Naive thymus-derived CD4-positive, alpha-beta T cell (primary cell): ENCODE data around the gene ADAM12. TPM values are rescaled to one million over a fixed set of nuclear protein-coding genes. Genes with fewer than 3 reads are reported as not detected.
A peak's percentile ranks its signal among the peaks of the same experiment; 100 is the strongest.

Source experiments
- ATAC-seq: fragments of 150-1000 bp; cut with Tn5 transposase; 2 replicates; pipeline ENCODE4 v1.10.0; 2021; ENCODE audit warnings: mild to moderate bottlenecking, moderate library complexity
- CTCF ChIA-PET: fragments of 350-600 bp; sonication (Branson Sonifier 250); formaldehyde crosslinking; loops from one replicate; lab custom pipeline; 2021; ENCODE audit warnings: antibody characterized with exemption; lab: Charles Lee
- POLR2A ChIA-PET: fragments of 350-600 bp; sonication (Branson Sonifier 250); formaldehyde crosslinking; loops from one replicate; lab custom pipeline; 2021; ENCODE audit warnings: antibody characterized with exemption, inconsistent platforms; lab: Charles Lee
- DNase-seq, 9 donors: peaks; one replicate each; pipeline versions ENCODE4 v3.0.0 to v3.0.0-alpha.2; 2020 to 2022; ENCODE audit warnings: mixed read lengths in 1 of 9
- H3K27ac ChIP-seq: one replicate; pipeline ENCODE4 v1.7.0; 2013; ENCODE audit warnings: mild to moderate bottlenecking, low read depth, low read length, moderate library complexity
- H3K27me3 ChIP-seq, 2 donors: one replicate each; pipeline ENCODE4 v1.7.0; 2013; ENCODE audit warnings: low read length in 2 of 2, mild to moderate bottlenecking in 2 of 2, moderate library complexity in 2 of 2; ENCODE audit not compliant: control insufficient read depth in 2 of 2, insufficient read depth in 2 of 2
- H3K36me3 ChIP-seq, 3 experiments: 1 replicate in 2 of 3; 2 replicates in 1 of 3; pipeline ENCODE4 v1.7.0; 2013; ENCODE audit warnings: low read length in 3 of 3, mild to moderate bottlenecking in 3 of 3, moderate library complexity in 1 of 3; ENCODE audit not compliant: insufficient read depth in 3 of 3, control insufficient read depth in 2 of 3
- H3K4me1 ChIP-seq, 2 donors: one replicate each; pipeline ENCODE4 v1.7.0; 2013; ENCODE audit warnings: low read length in 2 of 2, mild to moderate bottlenecking in 2 of 2, moderate library complexity in 1 of 2; ENCODE audit not compliant: control insufficient read depth in 2 of 2, insufficient read depth in 2 of 2
- H3K4me3 ChIP-seq: 2 replicates; pipeline ENCODE4 v1.7.0; 2013; ENCODE audit warnings: mild to moderate bottlenecking, low read length
- H3K9me3 ChIP-seq, 3 experiments: 1 replicate in 2 of 3; 2 replicates in 1 of 3; pipeline ENCODE4 v1.7.0; 2013; ENCODE audit warnings: low read length in 3 of 3; ENCODE audit not compliant: control insufficient read depth in 2 of 3
- H3K27ac Mint-ChIP-seq, 9 donors: one replicate each; pipeline ENCODE4 v1.8.0; 2020 to 2022; ENCODE audit warnings: mixed read lengths in 9 of 9, mild to moderate bottlenecking in 8 of 9, moderate library complexity in 5 of 9, inconsistent platforms in 2 of 9
- H3K27me3 Mint-ChIP-seq, 5 donors: one replicate each; pipeline ENCODE4 v1.8.0; 2021 to 2022; ENCODE audit warnings: mixed read lengths in 5 of 5, mild to moderate bottlenecking in 1 of 5
- H3K36me3 Mint-ChIP-seq, 5 donors: one replicate each; pipeline ENCODE4 v1.8.0; 2020 to 2022; ENCODE audit warnings: mixed read lengths in 5 of 5, mild to moderate bottlenecking in 3 of 5, inconsistent platforms in 1 of 5
- H3K4me1 Mint-ChIP-seq, 7 donors: one replicate each; pipeline ENCODE4 v1.8.0; 2020 to 2022; ENCODE audit warnings: mixed read lengths in 7 of 7, mild to moderate bottlenecking in 3 of 7, inconsistent platforms in 1 of 7
- H3K4me3 Mint-ChIP-seq, 10 donors: one replicate each; pipeline ENCODE4 v1.8.0; 2020 to 2022; ENCODE audit warnings: mild to moderate bottlenecking in 10 of 10, mixed read lengths in 10 of 10, moderate library complexity in 6 of 10, inconsistent platforms in 2 of 10
- H3K9me3 Mint-ChIP-seq, 11 donors: one replicate each; pipeline ENCODE4 v1.8.0; 2020 to 2022; ENCODE audit warnings: mixed read lengths in 11 of 11, mild to moderate bottlenecking in 4 of 11, inconsistent platforms in 1 of 11, moderate library complexity in 1 of 11
- intact Hi-C, 2 donors: fragments of 100-400 bp; cut with micrococcal nuclease; formaldehyde crosslinking; loops; one replicate each; pipeline ENCODE4 v1.15.1; 2023
- polyA plus RNA-seq, 2 donors: library from polyadenylated mRNA; unstranded; fragments of 300-500 nt; fragmentation: Illumina TruSeq; gene quantifications; one replicate each; pipeline ENCODE4 v1.2.3, GENCODE V29; 2021
- total RNA-seq, 6 experiments: library from RNA in 5 of 6; stranded (reverse) in 5 of 6; gene quantifications; 1 replicate in 5 of 6; 2 replicates in 1 of 6; pipeline ENCODE4 v1.2.3 and lab custom pipeline; 2021 to 2026

Gene ADAM12
- total and polyA plus RNA-seq, 7 experiments from 2014 or later = 0.58 to 1.0 TPM; not detected in 5

DNA sequence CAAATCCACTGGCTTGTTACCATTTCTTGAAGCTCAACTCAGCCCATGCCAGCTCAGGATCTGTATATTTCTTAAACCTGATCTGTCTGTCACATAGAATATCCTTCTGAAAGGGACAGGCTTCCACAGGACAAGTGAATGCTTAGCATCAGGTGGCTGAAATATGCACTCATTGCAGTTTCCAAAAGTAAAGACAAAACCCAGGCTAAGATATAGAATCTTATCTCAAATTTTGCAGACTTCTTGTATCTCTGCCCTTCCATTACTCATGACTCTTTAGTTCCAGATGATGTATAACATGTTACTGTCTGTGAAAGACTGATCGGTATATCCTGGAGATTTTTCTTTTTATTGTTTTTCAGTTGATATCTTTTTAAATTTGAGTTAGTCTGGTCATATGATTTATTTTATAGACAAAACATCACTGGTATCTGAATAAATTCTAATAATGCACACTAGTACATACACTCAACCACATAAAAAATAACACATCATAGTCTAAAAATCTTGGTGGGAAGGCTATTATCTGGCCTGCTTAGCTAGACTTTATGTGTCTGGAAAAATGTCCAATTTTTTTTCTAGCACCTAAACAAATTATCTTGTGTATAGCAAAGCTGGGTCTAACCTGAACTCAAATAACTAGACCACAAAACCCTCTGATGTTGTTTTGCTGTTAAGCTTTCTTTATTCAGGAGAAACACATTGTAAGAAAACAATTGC is 182.6 kb downstream of the ADAM12 start:
- H3K36me3 ChIP-seq = no peaks in the 10 kb centered on the region
- ChIA-PET CTCF (no interaction called here), POLR2A (no interaction called here)
- H3K36me3 Mint-ChIP-seq = no peaks in the 10 kb centered on the region
- peaks cover 0 to 5% (median 0%) of the 10 kb centered on the region in 7 donors for H3K4me1 Mint-ChIP-seq
- H3K4me3 ChIP-seq = no peak overlapping the region
- DNase-seq = no peak
- no peak overlapping the region for H3K27ac ChIP-seq
- H3K27ac Mint-ChIP-seq = no peak overlapping the region
- no peak for ATAC-seq
- no peaks in the 10 kb centered on the region for H3K9me3 ChIP-seq
- no peaks in the 10 kb centered on the region for H3K27me3 ChIP-seq
- no peaks in the 10 kb centered on the region for H3K4me1 ChIP-seq
- intact Hi-C loops = no loop called here
- H3K4me3 Mint-ChIP-seq = no peak overlapping the region
- H3K27me3 Mint-ChIP-seq = peaks cover 0 to 15% (median 10%) of the 10 kb centered on the region in 5 donors
- peaks cover 0 to 9% (median 0%) of the 10 kb centered on the region in 11 donors for H3K9me3 Mint-ChIP-seq

DNA sequence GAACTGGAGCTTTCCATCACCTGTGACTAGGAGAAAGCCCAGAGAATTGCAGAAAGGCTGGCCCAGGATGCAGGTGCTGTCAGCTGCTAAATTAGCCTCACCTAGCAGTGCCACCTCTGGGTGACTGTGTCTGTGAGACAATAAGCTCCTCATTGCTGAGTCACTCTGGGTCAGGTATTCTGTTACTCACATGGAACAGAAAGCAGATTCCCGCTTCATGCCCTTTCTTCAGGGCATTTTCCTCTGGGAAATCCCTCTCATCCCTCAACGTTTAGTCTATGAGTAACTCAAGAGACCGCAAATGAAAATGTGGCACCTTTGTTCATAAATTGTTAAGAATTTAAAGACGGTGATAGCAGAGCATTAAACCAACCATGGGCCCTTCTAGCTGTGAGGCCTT is 184.0 kb downstream of the ADAM12 start:
- H3K9me3 Mint-ChIP-seq = peaks cover 0 to 11% (median 0%) of the 10 kb centered on the region in 11 donors
- Histone ChIP-seq H3K27me3 (no peaks in the 10 kb centered on the region), H3K27ac (no peak overlapping the region), H3K36me3 (no peaks in the 10 kb centered on the region), H3K9me3 (no peaks in the 10 kb centered on the region), H3K4me1 (no peaks in the 10 kb centered on the region), H3K4me3 (no peak overlapping the region)
- no peak for DNase-seq
- ChIA-PET POLR2A (no interaction called here), CTCF (no interaction called here)
- H3K4me1 Mint-ChIP-seq = peaks cover 0 to 6% (median 0%) of the 10 kb centered on the region in 7 donors
- ATAC-seq = no peak
- intact Hi-C loops = no loop called here
- H3K27me3 Mint-ChIP-seq = peaks cover 0 to 10% (median 4%) of the 10 kb centered on the region in 5 donors
- no peak overlapping the region for H3K4me3 Mint-ChIP-seq
- H3K36me3 Mint-ChIP-seq = no peaks in the 10 kb centered on the region
- no peak overlapping the region for H3K27ac Mint-ChIP-seq

DNA sequence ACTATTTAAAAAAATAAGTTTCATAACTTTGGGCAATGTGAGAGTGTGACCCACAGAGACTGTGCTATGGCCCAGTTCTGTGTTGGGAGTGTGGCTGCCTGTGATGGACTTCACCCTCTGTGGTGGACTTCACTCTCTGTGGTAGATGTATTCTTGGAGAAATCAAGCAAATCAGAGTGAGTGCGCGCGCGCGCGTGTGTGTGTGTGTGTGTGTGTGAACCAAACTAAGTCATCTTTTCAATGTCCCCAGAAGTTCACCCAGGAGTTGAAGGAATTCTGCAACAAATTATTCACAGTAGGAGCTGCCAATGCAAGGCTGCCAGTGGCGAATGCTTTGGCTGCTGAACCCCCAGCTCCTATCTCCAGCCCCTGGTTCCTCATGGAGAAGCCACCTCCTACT is 184.5 kb downstream of the ADAM12 start:
- DNase-seq (no peak), ATAC-seq (no peak)
- Histone ChIP-seq H3K27me3 (no peaks in the 10 kb centered on the region), H3K4me1 (no peaks in the 10 kb centered on the region), H3K27ac (no peak overlapping the region), H3K9me3 (no peaks in the 10 kb centered on the region), H3K36me3 (no peaks in the 10 kb centered on the region), H3K4me3 (no peak overlapping the region)
- H3K4me3 Mint-ChIP-seq = no peak overlapping the region
- peaks cover 0 to 6% (median 0%) of the 10 kb centered on the region in 7 donors for H3K4me1 Mint-ChIP-seq
- H3K27me3 Mint-ChIP-seq = peaks cover 0 to 10% (median 4%) of the 10 kb centered on the region in 5 donors
- H3K9me3 Mint-ChIP-seq = peaks cover 0 to 11% (median 0%) of the 10 kb centered on the region in 11 donors
- H3K27ac Mint-ChIP-seq = no peak overlapping the region
- H3K36me3 Mint-ChIP-seq = no peaks in the 10 kb centered on the region
- CTCF ChIA-PET = no interaction called here
- POLR2A ChIA-PET = no interaction called here
- intact Hi-C loops = no loop called here

DNA sequence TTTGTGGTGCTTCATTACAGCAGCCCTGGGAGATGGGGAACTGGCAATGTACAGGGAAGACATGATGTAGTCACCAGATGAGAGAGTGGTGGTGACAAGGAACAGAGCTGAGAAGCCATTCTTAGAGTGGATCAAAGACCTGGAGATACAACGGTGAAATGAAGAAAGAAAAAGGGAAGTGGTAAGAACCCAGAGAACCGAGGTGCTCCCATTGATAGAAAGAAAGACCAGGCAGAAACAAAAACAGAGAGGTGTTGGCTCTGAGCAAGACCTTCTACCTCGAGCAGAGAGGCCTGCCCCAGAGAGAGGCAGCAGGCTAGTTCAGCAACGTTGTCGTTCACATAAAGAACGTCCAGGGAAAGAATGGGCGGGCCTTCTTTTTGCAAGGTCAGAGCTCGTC is 186.7 kb downstream of the ADAM12 start:
- ChIA-PET POLR2A (no interaction called here), CTCF (no interaction called here)
- no peaks in the 10 kb centered on the region for H3K4me1 ChIP-seq
- Mint-ChIP-seq H3K27me3 (peaks cover 0 to 6% (median 5%) of the 10 kb centered on the region in 5 donors), H3K27ac (no peak overlapping the region), H3K9me3 (peaks cover 0 to 11% (median 0%) of the 10 kb centered on the region in 11 donors), H3K4me3 (peak overlapping the region in 1 of 10 donors; percentile 18), H3K4me1 (peaks cover 0 to 6% (median 0%) of the 10 kb centered on the region in 7 donors), H3K36me3 (no peaks in the 10 kb centered on the region)
- no peak overlapping the region for H3K27ac ChIP-seq
- no peak overlapping the region for H3K4me3 ChIP-seq
- no peak for ATAC-seq
- H3K27me3 ChIP-seq = no peaks in the 10 kb centered on the region
- H3K36me3 ChIP-seq = no peaks in the 10 kb centered on the region
- intact Hi-C loops = no loop called here
- no peak for DNase-seq
- H3K9me3 ChIP-seq = no peaks in the 10 kb centered on the region

DNA sequence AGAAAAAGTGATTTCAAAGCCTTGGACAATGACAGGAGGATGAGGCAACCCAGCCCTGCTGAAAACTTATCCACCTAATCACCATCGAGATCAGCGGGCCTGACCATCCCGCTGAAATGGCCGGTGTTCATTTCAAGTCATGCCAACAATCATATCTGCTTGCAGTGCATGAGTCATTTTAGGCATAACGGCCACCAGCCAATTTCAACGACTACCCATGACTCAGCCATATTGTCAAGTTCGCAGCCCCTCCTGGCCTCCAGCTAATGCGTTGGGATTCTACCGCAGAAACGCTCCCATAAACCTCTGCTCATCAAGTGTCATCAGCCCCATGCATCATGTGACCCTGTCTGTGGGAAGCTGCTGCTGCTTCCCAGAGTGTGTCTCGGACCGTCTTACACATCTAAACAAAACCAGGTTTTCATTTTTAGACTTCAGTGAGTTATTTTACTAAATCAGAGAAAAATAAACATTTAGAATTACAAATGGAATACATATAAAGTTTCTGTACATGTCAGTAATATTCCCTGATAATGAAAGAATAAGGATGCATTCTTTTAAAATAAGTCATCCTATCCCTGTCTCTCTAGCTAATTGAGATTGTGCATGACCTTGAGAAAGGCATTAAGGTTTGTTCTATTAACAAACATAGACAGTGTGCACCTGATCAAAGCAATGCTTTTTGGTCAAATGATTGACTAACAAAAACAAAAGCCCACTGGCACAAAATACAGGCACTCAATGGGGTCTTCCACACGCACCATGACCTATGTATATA is 188.9 kb downstream of the ADAM12 start:
- peaks cover 0 to 6% (median 0%) of the 10 kb centered on the region in 7 donors for H3K4me1 Mint-ChIP-seq
- H3K4me1 ChIP-seq = no peaks in the 10 kb centered on the region
- no peak overlapping the region for H3K27ac Mint-ChIP-seq
- H3K36me3 ChIP-seq = no peaks in the 10 kb centered on the region
- POLR2A ChIA-PET = no interaction called here
- H3K27me3 Mint-ChIP-seq = peaks cover 0 to 6% (median 0%) of the 10 kb centered on the region in 5 donors
- H3K4me3 ChIP-seq = no peak overlapping the region
- H3K27ac ChIP-seq = no peak overlapping the region
- H3K27me3 ChIP-seq = no peaks in the 10 kb centered on the region
- H3K4me3 Mint-ChIP-seq = no peak overlapping the region
- ATAC-seq (no peak), DNase-seq (no peak)
- intact Hi-C loops = no loop called here
- H3K9me3 Mint-ChIP-seq = peaks cover 0 to 11% (median 0%) of the 10 kb centered on the region in 11 donors
- CTCF ChIA-PET = no interaction called here
- no peaks in the 10 kb centered on the region for H3K9me3 ChIP-seq
- no peaks in the 10 kb centered on the region for H3K36me3 Mint-ChIP-seq

DNA sequence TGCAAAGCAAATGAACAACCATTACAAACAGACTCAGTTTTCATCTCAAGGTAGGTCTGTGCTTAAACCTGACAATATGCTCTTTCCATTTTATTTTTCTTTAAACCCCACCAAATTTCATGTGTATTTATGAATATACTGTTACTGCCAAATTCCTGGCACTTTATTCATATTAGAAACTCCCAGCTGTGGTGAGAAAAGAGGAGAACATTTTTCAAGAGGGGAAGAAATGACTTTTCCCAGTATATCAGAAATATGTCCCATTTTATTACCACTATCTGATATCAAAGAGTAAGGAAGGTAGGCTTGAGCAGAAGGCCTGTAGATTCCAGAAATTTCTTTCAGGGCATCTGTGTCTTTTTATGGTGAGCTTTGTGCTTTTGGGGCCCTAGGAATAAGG is 189.6 kb downstream of the ADAM12 start:
- no peak for ATAC-seq
- Histone ChIP-seq H3K4me1 (no peaks in the 10 kb centered on the region), H3K27ac (no peak overlapping the region), H3K4me3 (no peak overlapping the region), H3K27me3 (no peaks in the 10 kb centered on the region), H3K9me3 (no peaks in the 10 kb centered on the region), H3K36me3 (no peaks in the 10 kb centered on the region)
- intact Hi-C loops = no loop called here
- H3K27ac Mint-ChIP-seq = no peak overlapping the region
- no peaks in the 10 kb centered on the region for H3K36me3 Mint-ChIP-seq
- peaks cover 0 to 6% (median 0%) of the 10 kb centered on the region in 7 donors for H3K4me1 Mint-ChIP-seq
- no peak for DNase-seq
- ChIA-PET CTCF (no interaction called here), POLR2A (no interaction called here)
- H3K27me3 Mint-ChIP-seq = peaks cover 0 to 6% (median 0%) of the 10 kb centered on the region in 5 donors
- H3K4me3 Mint-ChIP-seq = no peak overlapping the region
- peaks cover 0 to 11% (median 0%) of the 10 kb centered on the region in 11 donors for H3K9me3 Mint-ChIP-seq
